ENCODE measurements around the gene CPLANE2. TPM values are rescaled to one million over a fixed set of nuclear protein-coding genes. Genes with fewer than 3 reads are reported as not detected.
"Not testable (repeated sequence)": the region's sequence is repeated elsewhere in the genome, so short reads cannot be mapped to it uniquely, and the experiment has no call there.

CPLANE2 gene, protein sequence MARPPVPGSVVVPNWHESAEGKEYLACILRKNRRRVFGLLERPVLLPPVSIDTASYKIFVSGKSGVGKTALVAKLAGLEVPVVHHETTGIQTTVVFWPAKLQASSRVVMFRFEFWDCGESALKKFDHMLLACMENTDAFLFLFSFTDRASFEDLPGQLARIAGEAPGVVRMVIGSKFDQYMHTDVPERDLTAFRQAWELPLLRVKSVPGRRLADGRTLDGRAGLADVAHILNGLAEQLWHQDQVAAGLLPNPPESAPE
- 7.5 TPM for polyA plus RNA-seq (2013, experiment 1 of 2; ENCODE audit: insufficient read length)
- polyA plus RNA-seq (2013, experiment 2 of 2; ENCODE audit: insufficient read length) = 4.8 TPM

- peak; percentile 92 for DNase-seq
These were observed at the start of gene CPLANE2 for GRCh38 chr1:16236511-16237342. Gene CPLANE2, minus strand, starts transcription at chr1:16237183. Its CDS starts 441 bp downstream, at chr1:16236742.

GRCh38 chr1:16286122-16286521 is 49.1 kb upstream of the CPLANE2 start:
- no peak for DNase-seq

DNA sequence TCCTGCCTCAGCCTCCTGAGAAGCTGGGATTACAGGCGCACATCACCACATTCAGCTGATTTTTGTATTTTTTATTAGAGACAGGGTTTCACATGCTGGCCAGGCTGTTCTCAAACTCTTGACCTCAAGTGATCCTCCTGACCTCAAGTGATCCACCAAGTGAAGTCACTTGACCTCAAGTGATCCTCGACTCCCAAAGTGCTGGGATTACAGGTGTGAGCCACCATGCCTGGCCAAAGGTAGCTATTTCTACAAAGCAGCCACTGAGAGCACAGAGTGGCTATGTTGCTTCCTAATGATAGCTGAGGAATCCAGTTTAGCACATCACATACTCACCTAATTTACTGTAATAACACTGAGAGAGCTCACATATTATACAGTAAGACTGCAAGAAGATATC is 44.8 kb upstream of the CPLANE2 start:
- DNase-seq = no peak

GRCh38 chr1:16279186-16279585 is 42.2 kb upstream of the CPLANE2 start:
- no peak for DNase-seq

- DNase-seq = no peak
These were observed 39.5 kb upstream of the CPLANE2 start for GRCh38 chr1:16276302-16277030.

- no peak for DNase-seq
These were observed 38.6 kb upstream of the CPLANE2 start for GRCh38 chr1:16275591-16275990.

- no peak for DNase-seq
These were observed 30.8 kb upstream of the CPLANE2 start for GRCh38 chr1:16267690-16268180.

DNA sequence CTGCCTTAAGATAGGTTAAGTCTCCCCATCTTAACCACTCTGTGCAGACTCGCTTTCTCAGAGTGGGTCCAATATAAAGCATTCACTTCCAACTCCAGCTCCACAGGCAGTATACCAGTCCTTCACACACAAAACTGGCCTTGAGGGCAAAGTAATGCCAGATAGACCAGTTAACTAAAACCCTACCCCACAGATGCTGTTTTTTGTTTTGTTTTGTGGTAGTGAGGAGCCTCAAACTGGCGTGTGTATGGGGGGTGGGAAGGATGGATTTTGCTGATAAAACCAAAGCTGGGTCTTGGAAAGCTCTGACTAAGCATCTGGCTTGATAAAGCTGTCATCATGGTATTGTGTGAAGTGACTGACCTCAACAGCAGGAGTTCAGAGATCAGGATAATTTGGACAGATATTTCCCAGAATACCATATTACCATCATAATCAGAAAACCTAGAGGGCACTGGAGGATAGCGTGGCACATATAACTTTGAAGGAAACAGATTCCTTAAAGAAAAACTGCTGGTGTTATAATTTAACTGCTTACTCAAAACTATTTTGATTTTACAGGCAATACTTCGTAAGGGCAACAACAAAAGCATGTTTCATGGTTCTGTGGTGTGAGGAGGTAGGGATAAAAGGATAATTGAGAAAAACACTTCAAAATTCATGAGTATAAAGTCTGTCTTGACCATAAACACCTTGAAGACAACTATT is 29.6 kb upstream of the CPLANE2 start:
- DNase-seq = no peak

DNA sequence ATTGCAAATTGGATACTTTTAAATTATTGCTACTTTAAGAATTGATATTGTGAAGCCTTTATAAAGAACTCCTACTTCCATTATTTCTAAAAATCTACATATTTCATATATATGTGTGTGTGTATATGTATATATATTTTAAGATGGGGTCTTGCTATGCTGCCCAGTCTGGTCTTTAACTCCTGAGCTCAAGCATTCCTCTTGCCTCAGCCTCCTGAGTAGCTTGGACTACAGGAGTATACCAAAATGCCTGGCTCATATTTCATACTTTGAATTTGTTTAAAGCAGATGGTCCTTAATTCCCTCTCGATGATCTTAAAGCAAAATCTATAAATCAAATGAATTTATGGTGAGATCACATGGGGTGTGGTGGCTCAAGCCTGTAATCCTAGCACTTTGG is 25.1 kb upstream of the CPLANE2 start:
- no peak for DNase-seq

GRCh38 chr1:16260814-16261213 is 23.8 kb upstream of the CPLANE2 start:
- DNase-seq = peak; percentile 84

GRCh38 chr1:16258591-16259135 is 21.7 kb upstream of the CPLANE2 start:
- no peak for DNase-seq

GRCh38 chr1:16257968-16258367 is 21.0 kb upstream of the CPLANE2 start:
- DNase-seq = no peak

GRCh38 chr1:16257556-16257955 is 20.6 kb upstream of the CPLANE2 start:
- DNase-seq = not testable (repeated sequence)

DNA sequence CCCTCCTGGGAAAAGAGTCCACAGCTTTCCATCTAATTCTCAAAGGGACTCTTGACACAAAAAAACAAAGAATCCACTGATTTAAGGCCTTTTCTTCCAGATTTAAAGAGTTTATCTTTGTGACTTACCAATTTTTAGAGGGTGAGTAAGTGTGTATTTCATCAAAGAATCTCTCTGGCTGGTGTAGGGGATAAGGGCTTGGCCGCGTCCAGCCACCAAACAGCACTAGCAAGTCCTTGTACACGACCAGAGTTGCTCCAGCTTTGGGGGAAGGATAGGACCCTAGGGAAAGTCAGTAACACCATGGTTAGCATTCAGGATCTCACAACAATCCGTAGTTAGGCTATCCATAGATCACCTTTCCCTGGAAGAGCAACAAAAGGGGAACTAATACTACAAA is 19.5 kb upstream of the CPLANE2 start:
- no peak for DNase-seq

GRCh38 chr1:16254263-16254928 is 17.4 kb upstream of the CPLANE2 start:
- no peak for DNase-seq

DNA sequence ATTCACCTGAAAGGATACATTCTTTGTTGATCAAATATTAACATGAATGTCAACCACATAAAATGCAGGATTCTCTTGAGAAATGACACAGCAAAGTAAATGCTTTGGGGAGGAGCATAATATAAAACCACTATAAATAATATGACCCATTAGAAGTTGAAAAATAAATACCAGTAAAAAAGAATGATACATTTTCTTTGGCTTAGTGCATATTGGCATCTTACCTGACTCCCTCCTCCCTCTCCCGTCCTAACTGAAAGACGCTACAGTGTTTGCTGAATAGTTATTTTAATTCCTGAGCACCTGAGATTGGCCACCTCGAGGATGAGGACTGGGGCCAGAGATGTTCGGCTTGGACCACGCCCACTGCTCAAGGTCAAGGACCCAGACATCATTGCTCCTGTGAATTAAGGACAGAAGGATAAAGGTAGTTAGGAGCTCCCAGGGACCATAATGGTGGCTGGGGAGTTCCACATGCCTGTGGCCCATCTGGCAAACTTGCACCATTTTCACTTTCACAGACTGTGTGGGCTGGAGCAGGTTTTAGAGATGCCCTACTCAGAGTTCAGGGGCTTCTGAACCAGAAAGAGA is 16.4 kb upstream of the CPLANE2 start:
- no peak for DNase-seq

- no peak for DNase-seq
These were observed 15.9 kb upstream of the CPLANE2 start for GRCh38 chr1:16252912-16253311.

DNA sequence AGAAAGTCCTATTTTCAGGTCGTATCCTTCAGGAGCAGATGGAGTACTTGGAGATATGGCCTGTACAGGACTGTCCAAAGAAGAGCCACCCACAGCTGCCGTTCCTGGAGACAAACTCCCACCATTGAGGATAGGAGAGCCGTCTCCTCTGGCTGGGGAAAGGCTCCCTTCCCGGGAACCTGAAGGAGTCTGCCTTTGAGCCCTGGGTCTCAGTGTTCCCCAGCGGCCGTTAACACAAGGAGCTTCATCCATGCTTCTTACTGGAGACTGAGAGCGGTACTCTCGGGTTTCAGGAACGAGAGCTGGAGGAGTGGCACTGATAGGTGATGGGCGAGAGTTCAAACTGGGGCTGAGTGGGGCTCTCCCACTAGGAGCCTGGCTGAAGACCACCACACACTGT is 14.4 kb upstream of the CPLANE2 start:
- DNase-seq = no peak

- DNase-seq = peak; percentile 70
These were observed 13.7 kb upstream of the CPLANE2 start for GRCh38 chr1:16250524-16251251.

DNA sequence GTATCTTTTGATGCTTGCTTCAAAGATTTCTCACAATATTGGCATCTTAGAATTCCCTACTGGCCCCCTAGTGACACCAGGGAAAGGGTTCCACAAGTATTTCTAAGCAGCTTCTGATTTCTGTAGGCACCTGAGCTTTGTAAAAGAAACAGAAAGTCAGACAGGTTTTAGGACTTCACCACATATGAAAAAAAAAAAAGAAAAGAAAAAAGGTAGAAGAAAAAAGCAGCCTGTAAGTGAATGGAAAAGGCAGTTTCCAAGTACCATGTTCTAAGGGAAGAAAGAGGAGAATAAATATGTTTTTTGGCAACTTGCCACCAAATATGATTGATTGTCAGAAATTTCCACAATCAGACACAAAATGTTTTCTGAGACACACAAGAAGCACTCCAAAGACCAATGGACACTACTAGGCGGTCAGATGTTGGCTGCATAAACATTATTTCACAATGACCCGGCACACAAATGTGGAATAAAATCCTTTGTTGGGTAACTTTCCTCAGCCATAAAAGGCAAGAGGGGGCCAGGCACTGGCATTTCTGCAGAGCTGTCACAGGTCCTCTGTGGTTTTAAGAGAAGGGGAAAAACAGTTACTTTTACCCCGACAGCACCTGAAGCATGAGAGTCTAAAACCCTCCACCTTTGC is 12.7 kb upstream of the CPLANE2 start:
- DNase-seq = peak; percentile 56
